Esophagus squamous epithelium (tissue), 5 donors: ENCODE measurements around the gene OR2AP1. TPM values are rescaled to one million over a fixed set of nuclear protein-coding genes. Genes with fewer than 3 reads are reported as not detected.

Experiments
- DNase-seq: peaks from one replicate; lab custom pipeline; 2025; lab: John Stamatoyannopoulos, UW
- H3K27ac ChIP-seq, 4 donors: fragments of 200-600 bp; sonication (generic); one replicate each; pipeline ENCODE4 v1.5.1; 2016 to 2019; ENCODE audit warnings: mild to moderate bottlenecking in 1 of 4
- H3K27me3 ChIP-seq, 4 donors: fragments of 200-600 bp; sonication (generic); 1 replicate in 3 of 4; 2 replicates in 1 of 4; pipeline versions ENCODE4 v1.5.1 to v1.6.0; 2017 to 2021; ENCODE audit warnings: antibody characterized with exemption in 1 of 4
- H3K36me3 ChIP-seq, 3 donors: fragments of 200-600 bp; sonication (generic); one replicate each; pipeline ENCODE4 v1.5.1; 2016 to 2019
- H3K4me1 ChIP-seq, 3 donors: fragments of 200-600 bp; sonication (generic); one replicate each; pipeline ENCODE4 v1.5.1; 2017 to 2019
- H3K4me3 ChIP-seq, 4 donors: fragments of 200-600 bp; sonication (generic); 1 replicate in 3 of 4; 2 replicates in 1 of 4; pipeline ENCODE4 v1.5.1; 2016 to 2019; ENCODE audit warnings: mild to moderate bottlenecking in 2 of 4, moderate library complexity in 1 of 4
- H3K9me3 ChIP-seq, 3 donors: fragments of 200-600 bp; sonication (generic); one replicate each; pipeline ENCODE4 v1.5.1; 2016 to 2019
- POLR2A ChIP-seq, 4 donors: fragments of 450-650 bp; IDR thresholded peaks; one replicate each; pipeline ENCODE4 v1.6.1; 2017; ENCODE audit warnings: antibody characterized with exemption in 4 of 4, mild to moderate bottlenecking in 4 of 4, moderate library complexity in 3 of 4
- WGBS, 2 donors: methylation state at CpG; one replicate each; pipeline ENCODE4 v1.1.5; 2018; 5-methylcytosine and 5-hydroxymethylcytosine counted together
- intact Hi-C: fragments of 100-400 bp; cut with DNase I; formaldehyde crosslinking; loops from one replicate; pipeline ENCODE4 v1.15.0; 2022
- total RNA-seq, 4 donors: library from RNA; depleted of rRNA; stranded (reverse); fragments of >200 nt; gene quantifications; one replicate each; pipeline ENCODE4 v1.1.0, GENCODE V29; 2016
- TF ChIP-seq, protein P1 (sequence below), 6 experiments: fragments of 450-650 bp in 4 of 6; fragments of 200-600 bp in 2 of 6; sonication (generic) in 2 of 6; IDR thresholded peaks; one replicate each; pipeline ENCODE4 v1.5.1; 2016 to 2019; ENCODE audit warnings: antibody characterized with exemption in 6 of 6, mild to moderate bottlenecking in 4 of 6, moderate library complexity in 4 of 6
- donor health status: DM: yes; HTN: yes; CAD: no.

OR2AP1 gene
- total RNA-seq, 4 donors from 2014 or later: not detected

DNA sequence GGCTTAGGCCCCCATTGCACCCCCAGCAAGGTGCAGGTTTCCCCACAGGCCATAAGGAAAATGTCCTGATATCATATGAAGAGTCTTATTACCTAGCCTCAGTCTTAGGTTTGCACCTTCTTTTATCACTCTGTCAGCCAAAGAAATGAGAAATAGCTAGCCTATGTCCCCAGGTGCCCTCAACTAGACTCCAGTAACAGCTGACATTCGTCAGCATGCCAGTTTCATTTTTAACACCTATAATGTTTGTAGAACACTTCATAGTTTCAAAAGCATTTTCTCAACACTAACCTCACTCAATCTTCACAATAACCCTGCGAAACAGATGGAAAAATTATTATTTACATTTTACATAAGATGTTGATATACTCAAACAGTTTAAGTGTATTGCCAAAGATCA is 40.4 kb downstream of the OR2AP1 start:
- WGBS, 2 donors: 46 to 69% methylated on average over 2 of the region's 2 CpGs
- TF ChIP-seq, protein P1, sequence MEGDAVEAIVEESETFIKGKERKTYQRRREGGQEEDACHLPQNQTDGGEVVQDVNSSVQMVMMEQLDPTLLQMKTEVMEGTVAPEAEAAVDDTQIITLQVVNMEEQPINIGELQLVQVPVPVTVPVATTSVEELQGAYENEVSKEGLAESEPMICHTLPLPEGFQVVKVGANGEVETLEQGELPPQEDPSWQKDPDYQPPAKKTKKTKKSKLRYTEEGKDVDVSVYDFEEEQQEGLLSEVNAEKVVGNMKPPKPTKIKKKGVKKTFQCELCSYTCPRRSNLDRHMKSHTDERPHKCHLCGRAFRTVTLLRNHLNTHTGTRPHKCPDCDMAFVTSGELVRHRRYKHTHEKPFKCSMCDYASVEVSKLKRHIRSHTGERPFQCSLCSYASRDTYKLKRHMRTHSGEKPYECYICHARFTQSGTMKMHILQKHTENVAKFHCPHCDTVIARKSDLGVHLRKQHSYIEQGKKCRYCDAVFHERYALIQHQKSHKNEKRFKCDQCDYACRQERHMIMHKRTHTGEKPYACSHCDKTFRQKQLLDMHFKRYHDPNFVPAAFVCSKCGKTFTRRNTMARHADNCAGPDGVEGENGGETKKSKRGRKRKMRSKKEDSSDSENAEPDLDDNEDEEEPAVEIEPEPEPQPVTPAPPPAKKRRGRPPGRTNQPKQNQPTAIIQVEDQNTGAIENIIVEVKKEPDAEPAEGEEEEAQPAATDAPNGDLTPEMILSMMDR (IDR thresholded peaks at IDR 0.05): no peak
- TF ChIP-seq POLR2A (IDR thresholded peaks at IDR 0.05): no peak
- DNase-seq: no peak
- intact Hi-C loops: no loop called here
- peaks cover 0 to 3% (median 0%) of the 10 kb centered on the region in 4 donors for H3K27me3 ChIP-seq
- peaks cover 0 to 14% (median 6%) of the 10 kb centered on the region in 3 donors for H3K9me3 ChIP-seq
- H3K4me1 ChIP-seq: no peaks in the 10 kb centered on the region
- no peak overlapping the region for H3K27ac ChIP-seq
- no peak overlapping the region for H3K4me3 ChIP-seq
- H3K36me3 ChIP-seq: no peaks in the 10 kb centered on the region

DNA sequence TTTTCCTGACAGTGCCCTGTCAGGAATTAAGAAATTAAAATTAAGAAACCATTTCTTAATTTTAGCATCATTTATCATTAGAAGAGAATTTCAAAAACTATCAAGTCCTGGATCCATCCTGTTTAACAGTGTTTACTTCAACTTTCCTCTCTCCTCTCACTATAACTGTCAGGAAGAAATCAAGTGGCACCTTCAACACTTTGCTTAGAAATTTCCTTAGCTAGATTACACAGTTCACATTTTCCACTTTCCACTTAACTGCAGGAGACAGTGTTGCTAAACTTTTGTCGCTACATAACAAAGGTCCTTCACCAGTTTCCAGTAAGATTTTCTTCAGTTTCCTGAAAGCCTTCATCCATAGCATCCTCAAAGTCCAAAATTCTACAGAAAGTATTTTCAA is 42.5 kb downstream of the OR2AP1 start:
- no peaks in the 10 kb centered on the region for H3K36me3 ChIP-seq
- no peaks in the 10 kb centered on the region for H3K27me3 ChIP-seq
- TF ChIP-seq, protein P1 (IDR thresholded peaks at IDR 0.05): no peak
- TF ChIP-seq POLR2A (IDR thresholded peaks at IDR 0.05): no peak
- peaks cover 0 to 5% (median 0%) of the 10 kb centered on the region in 3 donors for H3K4me1 ChIP-seq
- no peak overlapping the region for H3K27ac ChIP-seq
- no peak overlapping the region for H3K4me3 ChIP-seq
- no peak for DNase-seq
- peaks cover 0 to 14% (median 6%) of the 10 kb centered on the region in 3 donors for H3K9me3 ChIP-seq
- intact Hi-C loops: loop anchor here (5.0 kb wide), 1 partner anchor 422 kb away; no protein-coding TSS in a partner anchor
- WGBS, 2 donors: 78 to 96% methylated on average over 1 of the region's 1 CpG

DNA sequence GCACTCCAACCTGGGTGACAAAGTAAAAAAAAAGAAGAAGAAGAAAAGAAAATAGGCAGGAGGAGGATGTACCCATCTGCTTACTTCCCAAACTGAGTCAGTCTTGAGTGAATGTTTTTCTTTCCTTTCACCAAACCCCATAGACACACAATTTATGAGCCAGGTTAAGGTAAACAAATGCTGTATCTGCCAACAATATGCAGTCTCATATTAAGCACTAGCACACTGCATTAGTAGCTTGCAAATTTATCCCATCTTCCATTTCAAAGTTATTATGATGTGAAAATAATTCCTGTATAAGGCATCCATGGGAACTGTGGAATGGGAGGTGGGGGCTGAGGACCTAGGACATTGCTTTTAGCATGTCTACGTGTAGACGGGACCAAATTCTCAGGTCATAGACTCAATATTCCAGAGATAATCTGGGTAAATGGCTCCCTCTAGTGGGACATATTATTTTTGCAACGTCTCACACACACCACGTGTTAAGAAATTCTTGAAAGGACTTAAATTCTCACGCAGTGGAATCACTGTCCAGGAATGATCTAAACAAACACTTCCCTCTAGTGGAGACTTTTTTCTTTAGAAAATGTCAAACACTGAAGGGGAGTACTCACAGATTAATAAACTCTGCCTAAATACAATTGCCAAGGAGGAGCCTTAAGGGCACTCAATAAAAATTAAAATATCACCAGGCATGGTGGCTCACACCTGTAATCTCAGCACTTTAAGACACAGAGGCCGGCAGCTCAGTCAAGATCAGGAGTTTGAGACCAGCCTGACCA is 47.3 kb downstream of the OR2AP1 start:
- H3K4me1 ChIP-seq: peaks cover 0 to 6% (median 0%) of the 10 kb centered on the region in 3 donors
- H3K4me3 ChIP-seq: no peak overlapping the region
- no peak overlapping the region for H3K27ac ChIP-seq
- 7% methylated on average over 6 of the region's 6 CpGs for WGBS, 2 donors
- H3K36me3 ChIP-seq: no peaks in the 10 kb centered on the region
- intact Hi-C loops: loop anchor here (5.0 kb wide), 1 partner anchor 427 kb away; no protein-coding TSS in a partner anchor
- TF ChIP-seq, protein P1 (IDR thresholded peaks at IDR 0.05): peak; percentile 71 to 87 (median 82)
- TF ChIP-seq POLR2A (IDR thresholded peaks at IDR 0.05): no peak
- peaks cover 0 to 4% (median 0%) of the 10 kb centered on the region in 4 donors for H3K27me3 ChIP-seq
- DNase-seq: no peak
- peaks cover 0 to 11% (median 6%) of the 10 kb centered on the region in 3 donors for H3K9me3 ChIP-seq

GRCh38 chr12:55624056-55624455 is 51.8 kb downstream of the OR2AP1 start:
- H3K27ac ChIP-seq: no peak overlapping the region
- intact Hi-C loops: no loop called here
- H3K9me3 ChIP-seq: no peaks in the 10 kb centered on the region
- H3K27me3 ChIP-seq: peaks cover 0 to 4% (median 0%) of the 10 kb centered on the region in 4 donors
- H3K4me1 ChIP-seq: peaks cover 0 to 6% (median 0%) of the 10 kb centered on the region in 3 donors
- no peak overlapping the region for H3K4me3 ChIP-seq
- DNase-seq: no peak
- TF ChIP-seq, protein P1 (IDR thresholded peaks at IDR 0.05): no peak
- no peak for TF ChIP-seq POLR2A (IDR thresholded peaks at IDR 0.05)
- H3K36me3 ChIP-seq: no peaks in the 10 kb centered on the region

Other genes starting within 250 kb of the OR2AP1 start
- not detected for gene OR6C3, start 241.7 kb upstream of the OR2AP1 start, total RNA-seq
- gene OR6C75, start 209.5 kb upstream of the OR2AP1 start, total RNA-seq: not detected
- gene OR6C65, start 171.9 kb upstream of the OR2AP1 start, total RNA-seq: not detected
- gene OR6C76, start 146.2 kb upstream of the OR2AP1 start, total RNA-seq: not detected
- gene OR6C2, start 128.4 kb upstream of the OR2AP1 start, total RNA-seq: under 1 TPM in 1 of 4 donors, not detected in 3; 0.22 TPM
- not detected for gene OR6C70, start 102.3 kb upstream of the OR2AP1 start, total RNA-seq
- not detected for gene OR6C68, start 80.1 kb upstream of the OR2AP1 start, total RNA-seq
- gene OR6C4, start 22.9 kb upstream of the OR2AP1 start, total RNA-seq: not detected
- gene OR10P1, start 64.4 kb downstream of the OR2AP1 start, total RNA-seq: not detected
- gene ITGA7, start 135.4 kb downstream of the OR2AP1 start, total RNA-seq: 10 to 100 TPM in 2 of 4 donors, 1 to 10 TPM in 2; 1.1 to 26.3 (median 10.5) TPM
- 100 to 1,000 TPM; 117 to 211 (median 178) TPM for gene BLOC1S1, start 143.6 kb downstream of the OR2AP1 start, total RNA-seq
- 10 to 100 TPM in 1 of 4 donors, 1 to 10 TPM in 3; 1.3 to 13.5 (median 4.1) TPM for gene RDH5, start 147.9 kb downstream of the OR2AP1 start, total RNA-seq
- 100 to 1,000 TPM; 144 to 349 (median 264) TPM for gene CD63, start 156.5 kb downstream of the OR2AP1 start, total RNA-seq
- 1 to 10 TPM in 3 of 4 donors, under 1 TPM in 1; 0.19 to 1.9 (median 1.5) TPM for gene GDF11, start 170.7 kb downstream of the OR2AP1 start, total RNA-seq
- 10 to 100 TPM; 22.6 to 60.1 (median 53.7) TPM for gene SARNP, start 245.3 kb downstream of the OR2AP1 start, total RNA-seq
- gene ORMDL2, start 245.6 kb downstream of the OR2AP1 start, total RNA-seq: 10 to 100 TPM; 29.9 to 31.9 (median 31.1) TPM